GM21390 (cell line): ENCODE data around the gene CFB.
"Not testable (repeated sequence)": the region's sequence is repeated elsewhere in the genome, so short reads cannot be mapped to it uniquely, and the experiment has no call there.

Experiments used
- ATAC-seq: cut with Tn5 transposase; IDR thresholded peaks from one replicate; pipeline ENCODE4 v1.9.1; 2021; ENCODE audit not compliant: unreplicated experiment

Gene CFB

GRCh38 chr6:31911826-31912585 is 33.9 kb upstream of the CFB start:
- no peak for ATAC-seq

- no peak for ATAC-seq
These were observed 30.5 kb upstream of the CFB start for GRCh38 chr6:31915351-31915750.

GRCh38 chr6:31915756-31916155 is 30.1 kb upstream of the CFB start:
- ATAC-seq, result no peak

GRCh38 chr6:31918069-31918720 is 27.7 kb upstream of the CFB start:
- no peak for ATAC-seq

- ATAC-seq, result no peak
These were observed 26.1 kb upstream of the CFB start for GRCh38 chr6:31919624-31920303.

- ATAC-seq, result no peak
These were observed 25.1 kb upstream of the CFB start for GRCh38 chr6:31920811-31921210.

GRCh38 chr6:31922942-31923341 is 23.0 kb upstream of the CFB start:
- no peak for ATAC-seq

- ATAC-seq, result no peak
These were observed 18.5 kb upstream of the CFB start, which contains the start of gene C2 for GRCh38 chr6:31927242-31927862. Gene C2 (plus strand): TSS chr6:31927717. CDS start chr6:31927753, 36 bp downstream.

GRCh38 chr6:31927863-31928671 is 17.8 kb upstream of the CFB start:
- ATAC-seq, result no peak

GRCh38 chr6:31928672-31928939 is 17.3 kb upstream of the CFB start:
- ATAC-seq, result no peak

- ATAC-seq, result no peak
These were observed 14.9 kb upstream of the CFB start for GRCh38 chr6:31930962-31931361.

- ATAC-seq, result not testable (repeated sequence)
These were observed 13.8 kb upstream of the CFB start for GRCh38 chr6:31932137-31932536.

- no peak for ATAC-seq
These were observed 12.4 kb upstream of the CFB start for GRCh38 chr6:31933537-31933936.

GRCh38 chr6:31935021-31935420 is 10.9 kb upstream of the CFB start:
- no peak for ATAC-seq

- no peak for ATAC-seq
These were observed 10.1 kb upstream of the CFB start for GRCh38 chr6:31935823-31936222.

- no peak for ATAC-seq
These were observed 5.6 kb upstream of the CFB start for GRCh38 chr6:31940256-31940664.

- ATAC-seq, result no peak
These were observed 2.2 kb upstream of the CFB start for GRCh38 chr6:31943742-31944141.

GRCh38 chr6:31945154-31945506 is 765 bp upstream of the CFB start:
- ATAC-seq, result no peak

- no peak for ATAC-seq
These were observed 533 bp downstream of the CFB start for GRCh38 chr6:31946370-31946885.

- no peak for ATAC-seq
These were observed 1.3 kb downstream of the CFB start for GRCh38 chr6:31947070-31947675.
